Upper lobe of left lung (tissue), 4 donors: ENCODE results near the gene PUM1.

Source experiments
- CTCF ChIP-seq, 6 experiments: fragments of 450-650 bp in 4 of 6; fragments of 200-600 bp in 2 of 6; sonication (generic) in 2 of 6; IDR thresholded peaks; one replicate each; pipeline ENCODE4 v1.5.1; 2016 to 2019; ENCODE audit warnings: antibody characterized with exemption in 6 of 6
- EP300 ChIP-seq, 4 donors: sonication (generic); formaldehyde crosslinking; IDR thresholded peaks; one replicate each; pipeline ENCODE4 v1.5.1; 2017; ENCODE audit warnings: antibody characterized with exemption in 4 of 4, control low read depth in 2 of 4

GRCh38 chr1:30903343-30904034, 162.0 kb downstream of the PUM1 start:
- TF ChIP-seq CTCF (IDR thresholded peaks at IDR 0.05) (no peak), EP300 (IDR thresholded peaks at IDR 0.05) (no peak)
